A673 (cell line): ENCODE data around the gene ST8SIA3.
"Not testable (repeated sequence)": the region's sequence is repeated elsewhere in the genome, so short reads cannot be mapped to it uniquely, and the experiment has no call there.

Experiments used
- CTCF ChIP-seq: fragments of 300-800, 200-600 bp; sonication (generic); conservative IDR thresholded peaks from 2 replicates; pipeline ENCODE4 v1.5.1; 2017; ENCODE audit warnings: low read depth, mild to moderate bottlenecking, antibody characterized with exemption, low read length, moderate library complexity, mixed read lengths
- EZH2 ChIP-seq: fragments of 200-600 bp; sonication (generic); IDR thresholded peaks from 2 replicates; pipeline ENCODE4 v1.6.1; 2017; ENCODE audit warnings: borderline replicate concordance, low read depth, mild to moderate bottlenecking, mixed read lengths, antibody characterized with exemption, low read length; ENCODE audit not compliant: poor library complexity, severe bottlenecking

GRCh38 chr18:57394749-57395148 lies 42.4 kb downstream of the ST8SIA3 start:
- not testable (repeated sequence) for TF ChIP-seq CTCF, EZH2
